ENCODE measurements around the gene HPCAL1. TPM values are rescaled to one million over a fixed set of nuclear protein-coding genes. Genes with fewer than 3 reads are reported as not detected.

The HPCAL1 gene
- total and polyA plus RNA-seq, 2 donors (not counting 1 experiment from before 2014, with no cell fraction given) = 60.3 to 65.1 TPM

DNA sequence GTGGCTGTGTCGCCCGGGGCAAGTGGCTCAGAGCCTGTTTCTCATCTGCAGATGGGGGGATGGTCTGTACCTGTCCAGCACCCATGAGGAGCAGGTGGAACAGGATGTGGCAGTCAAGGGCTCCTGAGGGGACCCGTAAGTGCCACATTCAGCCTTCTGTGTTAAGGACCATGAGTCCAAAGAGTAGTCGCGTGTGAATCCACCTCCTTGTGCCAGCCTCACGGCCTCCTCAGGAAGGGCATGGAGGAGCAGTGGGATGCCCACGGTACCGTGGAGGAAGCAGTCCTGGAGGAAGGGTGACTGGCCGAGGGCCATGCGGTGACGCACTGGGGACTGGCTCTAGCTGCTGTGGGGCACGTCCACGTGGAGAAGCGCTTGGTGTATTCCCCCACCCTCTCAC, 84.3 kb downstream of the HPCAL1 start:
- CTCF ChIA-PET = no interaction called here
- peaks cover 0 to 7% of the 10 kb centered on the region in 2 experiments for H3K36me3 ChIP-seq (replicated peaks in 1 of 2; ENCODE audit: control extremely low read depth in 1 of 2, control insufficient read depth in 1 of 2, extremely low read depth in 1 of 2, insufficient read depth in 2 of 2, low read length in 1 of 2)

DNA sequence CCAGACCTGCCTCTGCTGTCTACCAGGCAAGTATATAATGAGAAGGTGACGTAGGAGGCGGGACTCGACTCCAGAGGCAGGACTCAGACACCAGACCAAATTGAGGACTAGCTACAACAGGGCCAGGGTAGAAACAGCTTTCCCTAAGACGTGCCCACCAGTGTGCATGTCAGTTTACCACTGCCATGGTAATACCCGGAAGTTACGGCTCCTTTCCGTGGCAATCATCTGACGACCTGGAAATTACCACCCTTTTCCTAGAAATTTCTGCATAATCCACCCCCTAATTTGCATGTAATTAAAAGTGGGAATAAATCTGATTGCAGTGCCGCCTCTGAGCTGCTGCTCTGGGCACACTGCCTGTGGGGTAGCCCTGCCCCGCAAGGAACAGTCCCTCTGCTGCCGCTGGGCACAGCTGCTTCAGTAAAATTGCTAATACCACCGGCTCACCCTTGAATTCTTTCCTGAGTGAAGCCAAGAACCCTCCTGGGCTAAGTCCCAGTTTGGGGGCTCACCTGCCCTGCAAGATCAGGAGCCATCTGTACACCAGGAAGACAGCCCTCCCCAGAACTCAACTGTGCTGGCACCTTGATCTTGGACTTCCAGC, 86.4 kb downstream of the HPCAL1 start:
- 98% methylated on average over 8 of the region's 12 CpGs for WGBS (ENCODE audit: insufficient coverage)
- Mint-ChIP-seq H3K9me3 (ENCODE audit: insufficient read depth) (no peaks in the 10 kb centered on the region), H3K4me3 (no peak overlapping the region), H3K4me1 (peaks cover 54% of the 10 kb centered on the region), H3K27ac (peak overlapping the region; percentile 59), H3K27me3 (no peaks in the 10 kb centered on the region)
- Histone ChIP-seq H3K36me3 (replicated peaks in 1 of 2; ENCODE audit: control extremely low read depth in 1 of 2, control insufficient read depth in 1 of 2, extremely low read depth in 1 of 2, insufficient read depth in 2 of 2, low read length in 1 of 2) (peaks cover 0 to 7% of the 10 kb centered on the region in 2 experiments), H2AFZ (ENCODE audit: insufficient read depth, low read depth, low read length, poor library complexity, severe bottlenecking) (no peak overlapping the region), H3K4me2 (replicated peaks; ENCODE audit: low read depth, low read length, poor library complexity, severe bottlenecking) (no peak overlapping the region), H3K9ac (ENCODE audit: low read length) (no peak overlapping the region), H3K4me3 (ENCODE audit: control extremely low read depth in 1 of 5, extremely low read depth in 1 of 5, insufficient read depth in 1 of 5, low read depth in 2 of 5, low read length in 4 of 5) (no peak overlapping the region), H3K4me1 (ENCODE audit: control insufficient read depth in 2 of 2, insufficient read depth in 2 of 2, low read length in 2 of 2) (peaks cover 6 to 44% of the 10 kb centered on the region in 2 donors), H3K9me3 (ENCODE audit: control extremely low read depth in 1 of 3, control insufficient read depth in 2 of 3, insufficient read depth in 1 of 3, low read length in 2 of 3) (no peaks in the 10 kb centered on the region), H3K79me2 (ENCODE audit: control insufficient read depth, insufficient read depth, low read length) (peaks cover 89% of the 10 kb centered on the region), H4K20me1 (ENCODE audit: control insufficient read depth, insufficient read depth, low read length, poor library complexity, severe bottlenecking) (peaks cover 21% of the 10 kb centered on the region), H3K27me3 (replicated peaks in 1 of 4; ENCODE audit: control extremely low read depth in 1 of 4, control insufficient read depth in 3 of 4, insufficient read depth in 4 of 4, low read length in 3 of 4) (no peaks in the 10 kb centered on the region), H3K27ac (ENCODE audit: low read length in 2 of 2) (no peak overlapping the region)
- DNase-seq (no peak), ATAC-seq (ENCODE audit: low read depth) (no peak)
- ChIA-PET CTCF (interaction anchor here (5.6 kb wide), 1 partner anchor 20 kb away, joined by 30 read pairs; no protein-coding TSS in a partner anchor), POLR2A (no interaction called here)
- intact Hi-C loops (cut with micrococcal nuclease) = no loop called here
- TF ChIP-seq, protein P1, sequence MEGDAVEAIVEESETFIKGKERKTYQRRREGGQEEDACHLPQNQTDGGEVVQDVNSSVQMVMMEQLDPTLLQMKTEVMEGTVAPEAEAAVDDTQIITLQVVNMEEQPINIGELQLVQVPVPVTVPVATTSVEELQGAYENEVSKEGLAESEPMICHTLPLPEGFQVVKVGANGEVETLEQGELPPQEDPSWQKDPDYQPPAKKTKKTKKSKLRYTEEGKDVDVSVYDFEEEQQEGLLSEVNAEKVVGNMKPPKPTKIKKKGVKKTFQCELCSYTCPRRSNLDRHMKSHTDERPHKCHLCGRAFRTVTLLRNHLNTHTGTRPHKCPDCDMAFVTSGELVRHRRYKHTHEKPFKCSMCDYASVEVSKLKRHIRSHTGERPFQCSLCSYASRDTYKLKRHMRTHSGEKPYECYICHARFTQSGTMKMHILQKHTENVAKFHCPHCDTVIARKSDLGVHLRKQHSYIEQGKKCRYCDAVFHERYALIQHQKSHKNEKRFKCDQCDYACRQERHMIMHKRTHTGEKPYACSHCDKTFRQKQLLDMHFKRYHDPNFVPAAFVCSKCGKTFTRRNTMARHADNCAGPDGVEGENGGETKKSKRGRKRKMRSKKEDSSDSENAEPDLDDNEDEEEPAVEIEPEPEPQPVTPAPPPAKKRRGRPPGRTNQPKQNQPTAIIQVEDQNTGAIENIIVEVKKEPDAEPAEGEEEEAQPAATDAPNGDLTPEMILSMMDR (IDR thresholded peaks at IDR 0.05) = no peak
- TF ChIP-seq EZH2 (IDR thresholded peaks at IDR 0.05; ENCODE audit: borderline replicate concordance, insufficient read depth, low read depth, low read length, poor library complexity, severe bottlenecking) = no peak

More for the DNA sequence above, 84.3 kb downstream of the HPCAL1 start:
- Mint-ChIP-seq H3K4me1 (peaks cover 72% of the 10 kb centered on the region), H3K4me3 (no peak overlapping the region), H3K9me3 (ENCODE audit: insufficient read depth) (no peaks in the 10 kb centered on the region), H3K27ac (peak overlapping the region; percentile 53), H3K27me3 (no peaks in the 10 kb centered on the region)
- no peak for DNase-seq
- Histone ChIP-seq H2AFZ (ENCODE audit: insufficient read depth, low read depth, low read length, poor library complexity, severe bottlenecking) (no peak overlapping the region), H3K79me2 (ENCODE audit: control insufficient read depth, insufficient read depth, low read length) (peaks cover 80% of the 10 kb centered on the region), H3K9ac (ENCODE audit: low read length) (no peak overlapping the region), H3K4me2 (replicated peaks; ENCODE audit: low read depth, low read length, poor library complexity, severe bottlenecking) (no peak overlapping the region), H3K4me3 (ENCODE audit: control extremely low read depth in 1 of 5, extremely low read depth in 1 of 5, insufficient read depth in 1 of 5, low read depth in 2 of 5, low read length in 4 of 5) (no peak overlapping the region), H3K9me3 (ENCODE audit: control extremely low read depth in 1 of 3, control insufficient read depth in 2 of 3, insufficient read depth in 1 of 3, low read length in 2 of 3) (no peaks in the 10 kb centered on the region), H3K27ac (ENCODE audit: low read length in 2 of 2) (no peak overlapping the region), H3K27me3 (replicated peaks in 1 of 4; ENCODE audit: control extremely low read depth in 1 of 4, control insufficient read depth in 3 of 4, insufficient read depth in 4 of 4, low read length in 3 of 4) (no peaks in the 10 kb centered on the region), H4K20me1 (ENCODE audit: control insufficient read depth, insufficient read depth, low read length, poor library complexity, severe bottlenecking) (peaks cover 15% of the 10 kb centered on the region), H3K4me1 (ENCODE audit: control insufficient read depth in 2 of 2, insufficient read depth in 2 of 2, low read length in 2 of 2) (peaks cover 22 to 64% of the 10 kb centered on the region in 2 donors)
- intact Hi-C loops (cut with micrococcal nuclease) = no loop called here
- ATAC-seq (ENCODE audit: low read depth) = no peak
- TF ChIP-seq, protein P1 (IDR thresholded peaks at IDR 0.05) = no peak
- no peak for TF ChIP-seq EZH2 (IDR thresholded peaks at IDR 0.05; ENCODE audit: borderline replicate concordance, insufficient read depth, low read depth, low read length, poor library complexity, severe bottlenecking)
- POLR2A ChIA-PET = no interaction called here
- WGBS (ENCODE audit: insufficient coverage) = 97% methylated on average over 14 of the region's 14 CpGs
